ENCODE results near the gene REL. TPM values are rescaled to one million over a fixed set of nuclear protein-coding genes. Genes with fewer than 3 reads are reported as not detected.

REL gene
- total RNA-seq, 2 donors from 2014 or later, result 11.7 to 15.9 TPM

DNA sequence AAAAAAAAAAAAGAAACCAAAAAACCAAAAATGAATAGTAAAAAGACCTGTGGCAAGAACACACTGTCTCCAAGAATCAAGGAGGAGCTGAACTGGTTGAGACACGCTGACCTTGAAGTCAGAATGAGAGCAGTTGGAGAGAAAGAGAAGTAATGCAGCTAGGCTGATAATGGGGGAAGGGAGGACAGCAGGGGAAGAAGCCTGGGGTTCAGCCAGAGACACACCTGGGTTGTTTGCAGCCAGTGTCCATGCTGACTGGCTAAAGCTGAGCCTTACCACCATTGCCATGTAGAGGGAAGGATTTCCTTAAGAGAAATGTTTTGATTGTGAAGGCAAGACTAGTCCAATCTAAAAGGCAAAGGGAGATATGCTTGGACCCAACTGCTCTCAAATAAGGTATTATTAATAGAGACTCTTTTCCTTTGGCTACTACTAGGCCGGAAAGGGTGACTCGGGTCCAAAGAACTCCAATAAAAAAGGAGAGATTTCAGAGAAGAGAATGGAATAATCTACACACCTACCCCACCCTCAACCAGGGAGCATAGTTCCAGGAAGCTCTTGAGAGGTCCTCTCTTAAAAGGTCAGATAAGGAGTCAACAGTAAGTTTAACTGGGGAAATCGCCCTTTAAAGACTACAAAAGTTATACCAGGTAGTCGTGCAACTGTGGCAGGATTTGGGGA lies 25.2 kb upstream of the REL start:
- Mint-ChIP-seq H3K27ac (no peak overlapping the region), H3K4me3 (no peak overlapping the region), H3K36me3 (ENCODE audit: low read depth) (no peaks in the 10 kb centered on the region), H3K4me1 (peaks cover 5% of the 10 kb centered on the region), H3K9me3 (no peaks in the 10 kb centered on the region), H3K27me3 (ENCODE audit: insufficient read depth) (peaks cover 4% of the 10 kb centered on the region)
- Histone ChIP-seq H3K9ac (ENCODE audit: extremely low read depth, low read length, poor library complexity, severe bottlenecking) (no peak overlapping the region), H3K36me3 (ENCODE audit: control insufficient read depth, insufficient read depth, low read length) (no peaks in the 10 kb centered on the region), H3K27ac (ENCODE audit: low read depth, low read length) (no peak overlapping the region), H3K27me3 (ENCODE audit: control insufficient read depth, insufficient read depth, low read length, poor library complexity, severe bottlenecking) (no peaks in the 10 kb centered on the region), H3K9me3 (ENCODE audit: control insufficient read depth, low read length) (no peaks in the 10 kb centered on the region), H3K4me3 (ENCODE audit: low read length) (no peak overlapping the region), H3K4me1 (ENCODE audit: control insufficient read depth, insufficient read depth, low read length) (no peaks in the 10 kb centered on the region)
- WGBS, 2 experiments (ENCODE audit: insufficient coverage in 1 of 2, insufficient read length in 1 of 2), result 74 to 92% methylated on average over 3 to 4 of the region's 5 CpGs
- TF ChIP-seq, protein P1, sequence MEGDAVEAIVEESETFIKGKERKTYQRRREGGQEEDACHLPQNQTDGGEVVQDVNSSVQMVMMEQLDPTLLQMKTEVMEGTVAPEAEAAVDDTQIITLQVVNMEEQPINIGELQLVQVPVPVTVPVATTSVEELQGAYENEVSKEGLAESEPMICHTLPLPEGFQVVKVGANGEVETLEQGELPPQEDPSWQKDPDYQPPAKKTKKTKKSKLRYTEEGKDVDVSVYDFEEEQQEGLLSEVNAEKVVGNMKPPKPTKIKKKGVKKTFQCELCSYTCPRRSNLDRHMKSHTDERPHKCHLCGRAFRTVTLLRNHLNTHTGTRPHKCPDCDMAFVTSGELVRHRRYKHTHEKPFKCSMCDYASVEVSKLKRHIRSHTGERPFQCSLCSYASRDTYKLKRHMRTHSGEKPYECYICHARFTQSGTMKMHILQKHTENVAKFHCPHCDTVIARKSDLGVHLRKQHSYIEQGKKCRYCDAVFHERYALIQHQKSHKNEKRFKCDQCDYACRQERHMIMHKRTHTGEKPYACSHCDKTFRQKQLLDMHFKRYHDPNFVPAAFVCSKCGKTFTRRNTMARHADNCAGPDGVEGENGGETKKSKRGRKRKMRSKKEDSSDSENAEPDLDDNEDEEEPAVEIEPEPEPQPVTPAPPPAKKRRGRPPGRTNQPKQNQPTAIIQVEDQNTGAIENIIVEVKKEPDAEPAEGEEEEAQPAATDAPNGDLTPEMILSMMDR (conservative IDR thresholded peaks at IDR 0.05), result no peak
- DNase-seq, result no peak

- H3K4me1 ChIP-seq (ENCODE audit: control insufficient read depth, insufficient read depth, low read length), result no peaks in the 10 kb centered on the region
- no peaks in the 10 kb centered on the region for H3K36me3 ChIP-seq (ENCODE audit: control insufficient read depth, insufficient read depth, low read length)
- Mint-ChIP-seq H3K27ac (no peak overlapping the region), H3K4me3 (no peak overlapping the region), H3K27me3 (ENCODE audit: insufficient read depth) (peaks cover 10% of the 10 kb centered on the region), H3K4me1 (peaks cover 5% of the 10 kb centered on the region), H3K36me3 (ENCODE audit: low read depth) (no peaks in the 10 kb centered on the region), H3K9me3 (peaks cover 3% of the 10 kb centered on the region)
- no peak overlapping the region for H3K9ac ChIP-seq (ENCODE audit: extremely low read depth, low read length, poor library complexity, severe bottlenecking)
- TF ChIP-seq, protein P1 (conservative IDR thresholded peaks at IDR 0.05), result no peak
- no peaks in the 10 kb centered on the region for H3K27me3 ChIP-seq (ENCODE audit: control insufficient read depth, insufficient read depth, low read length, poor library complexity, severe bottlenecking)
- H3K9me3 ChIP-seq (ENCODE audit: control insufficient read depth, low read length), result no peaks in the 10 kb centered on the region
- H3K27ac ChIP-seq (ENCODE audit: low read depth, low read length), result no peak overlapping the region
- no peak for DNase-seq
- 91 to 94% methylated on average over 4 of the region's 4 CpGs for WGBS, 2 experiments (ENCODE audit: insufficient coverage in 1 of 2, insufficient read length in 1 of 2)
- no peak overlapping the region for H3K4me3 ChIP-seq (ENCODE audit: low read length)
These were observed 24.3 kb upstream of the REL start for GRCh38 chr2:60857056-60857455.

DNA sequence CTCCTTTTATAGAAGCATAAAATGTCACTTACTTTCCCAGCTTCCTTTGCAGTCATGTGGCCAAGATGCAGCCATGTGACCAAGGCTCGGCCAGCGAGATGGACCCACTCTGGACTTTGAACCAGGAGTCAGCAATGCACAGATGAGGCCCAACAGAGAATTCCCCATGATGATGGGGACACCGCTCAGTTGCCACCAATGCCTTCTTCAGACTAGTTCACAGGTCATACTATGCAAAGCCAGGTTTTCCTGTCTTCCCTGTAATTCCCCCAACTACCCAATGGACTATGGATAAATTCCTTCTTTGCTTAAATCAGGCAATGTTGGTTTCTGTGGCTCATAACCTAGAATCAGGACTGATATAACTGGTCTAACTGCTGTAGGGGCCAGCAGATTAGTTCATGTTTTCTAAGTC lies 22.5 kb upstream of the REL start:
- no peak overlapping the region for H3K4me3 ChIP-seq (ENCODE audit: low read length)
- H3K27me3 ChIP-seq (ENCODE audit: control insufficient read depth, insufficient read depth, low read length, poor library complexity, severe bottlenecking), result no peaks in the 10 kb centered on the region
- no peak overlapping the region for H3K27ac ChIP-seq (ENCODE audit: low read depth, low read length)
- Mint-ChIP-seq H3K27ac (no peak overlapping the region), H3K27me3 (ENCODE audit: insufficient read depth) (peaks cover 11% of the 10 kb centered on the region), H3K9me3 (peaks cover 3% of the 10 kb centered on the region), H3K4me3 (no peak overlapping the region), H3K4me1 (peaks cover 4% of the 10 kb centered on the region), H3K36me3 (ENCODE audit: low read depth) (no peaks in the 10 kb centered on the region)
- TF ChIP-seq, protein P1 (conservative IDR thresholded peaks at IDR 0.05), result no peak
- no peaks in the 10 kb centered on the region for H3K4me1 ChIP-seq (ENCODE audit: control insufficient read depth, insufficient read depth, low read length)
- no peak overlapping the region for H3K9ac ChIP-seq (ENCODE audit: extremely low read depth, low read length, poor library complexity, severe bottlenecking)
- no peaks in the 10 kb centered on the region for H3K9me3 ChIP-seq (ENCODE audit: control insufficient read depth, low read length)
- no peaks in the 10 kb centered on the region for H3K36me3 ChIP-seq (ENCODE audit: control insufficient read depth, insufficient read depth, low read length)
- DNase-seq, result no peak
- 93 to 100% methylated on average over 3 of the region's 3 CpGs for WGBS, 2 experiments (ENCODE audit: insufficient coverage in 1 of 2, insufficient read length in 1 of 2)
